Muscle layer of duodenum (tissue), 2 donors: Measurements from ENCODE around the gene PLAU.
A peak's percentile ranks its signal among the peaks of the same experiment; 100 is the strongest.

Source experiments
- H3K27ac ChIP-seq: one replicate; pipeline ENCODE4 v1.7.0; 2013; ENCODE audit warnings: mild to moderate bottlenecking, low read length
- H3K27me3 ChIP-seq: one replicate; pipeline ENCODE4 v1.7.0; 2013; ENCODE audit warnings: low read depth, mild to moderate bottlenecking, control low read depth, low read length
- H3K36me3 ChIP-seq, 2 donors: one replicate each; pipeline ENCODE4 v1.7.0; 2013; ENCODE audit warnings: low read length in 2 of 2, control low read depth in 1 of 2, mild to moderate bottlenecking in 1 of 2; ENCODE audit not compliant: insufficient read depth in 2 of 2, control insufficient read depth in 1 of 2
- H3K4me1 ChIP-seq, 2 donors: one replicate each; pipeline ENCODE4 v1.7.0; 2013; ENCODE audit warnings: low read length in 2 of 2, mild to moderate bottlenecking in 2 of 2, control low read depth in 1 of 2, moderate library complexity in 1 of 2; ENCODE audit not compliant: insufficient read depth in 2 of 2, control insufficient read depth in 1 of 2
- H3K4me3 ChIP-seq, 2 donors: one replicate each; pipeline ENCODE4 v1.7.0; 2013; ENCODE audit warnings: low read length in 2 of 2, low read depth in 1 of 2, mild to moderate bottlenecking in 1 of 2
- H3K9me3 ChIP-seq, 2 donors: one replicate each; pipeline ENCODE4 v1.7.0; 2013; ENCODE audit warnings: low read length in 2 of 2, control low read depth in 1 of 2, mild to moderate bottlenecking in 1 of 2; ENCODE audit not compliant: control insufficient read depth in 1 of 2
- donor health status: healthy.

PLAU gene

GRCh38 chr10:73900064-73900463 lies 10.9 kb upstream of the PLAU start:
- no peaks in the 10 kb centered on the region for H3K9me3 ChIP-seq
- no peak overlapping the region for H3K27ac ChIP-seq
- no peaks in the 10 kb centered on the region for H3K27me3 ChIP-seq

GRCh38 chr10:73901261-73901660 lies 9.7 kb upstream of the PLAU start:
- Histone ChIP-seq H3K36me3 (no peaks in the 10 kb centered on the region), H3K4me1 (no peaks in the 10 kb centered on the region), H3K9me3 (no peaks in the 10 kb centered on the region), H3K4me3 (no peak overlapping the region), H3K27me3 (no peaks in the 10 kb centered on the region), H3K27ac (no peak overlapping the region)

More at GRCh38 chr10:73900064-73900463, 10.9 kb upstream of the PLAU start:
- Histone ChIP-seq H3K36me3 (no peaks in the 10 kb centered on the region), H3K4me1 (no peaks in the 10 kb centered on the region), H3K4me3 (no peak overlapping the region)

GRCh38 chr10:73902351-73902750 lies 8.6 kb upstream of the PLAU start:
- H3K4me1 ChIP-seq: peaks cover 0 to 6% of the 10 kb centered on the region in 2 donors
- H3K36me3 ChIP-seq: no peaks in the 10 kb centered on the region
- no peaks in the 10 kb centered on the region for H3K9me3 ChIP-seq
- no peaks in the 10 kb centered on the region for H3K27me3 ChIP-seq
- H3K27ac ChIP-seq: no peak overlapping the region
- H3K4me3 ChIP-seq: no peak overlapping the region

GRCh38 chr10:73905256-73906020 lies 5.5 kb upstream of the PLAU start:
- Histone ChIP-seq H3K27me3 (no peaks in the 10 kb centered on the region), H3K4me1 (peaks cover 8 to 23% of the 10 kb centered on the region in 2 donors), H3K36me3 (no peaks in the 10 kb centered on the region), H3K9me3 (no peaks in the 10 kb centered on the region), H3K4me3 (no peak overlapping the region), H3K27ac (peak overlapping the region; percentile 92)

GRCh38 chr10:73906524-73907447 lies 4.1 kb upstream of the PLAU start:
- peak overlapping the region in 1 of 2 donors; percentile 12 for H3K4me3 ChIP-seq
- H3K36me3 ChIP-seq: no peaks in the 10 kb centered on the region
- H3K4me1 ChIP-seq: peaks cover 16 to 25% of the 10 kb centered on the region in 2 donors
- H3K27me3 ChIP-seq: no peaks in the 10 kb centered on the region
- peak overlapping the region; percentile 92 for H3K27ac ChIP-seq
- H3K9me3 ChIP-seq: no peaks in the 10 kb centered on the region

GRCh38 chr10:73907841-73908517 lies 3.0 kb upstream of the PLAU start:
- Histone ChIP-seq H3K27ac (peak overlapping the region; percentile 47), H3K9me3 (no peaks in the 10 kb centered on the region), H3K4me3 (no peak overlapping the region), H3K4me1 (peaks cover 19 to 25% of the 10 kb centered on the region in 2 donors), H3K36me3 (no peaks in the 10 kb centered on the region), H3K27me3 (no peaks in the 10 kb centered on the region)

- H3K4me1 ChIP-seq: peaks cover 19 to 25% of the 10 kb centered on the region in 2 donors
- no peaks in the 10 kb centered on the region for H3K9me3 ChIP-seq
- H3K27me3 ChIP-seq: no peaks in the 10 kb centered on the region
- H3K4me3 ChIP-seq: no peak overlapping the region
- peaks cover 0 to 4% of the 10 kb centered on the region in 2 donors for H3K36me3 ChIP-seq
- peak overlapping the region; percentile 33 for H3K27ac ChIP-seq
These were observed 1.9 kb upstream of the PLAU start for GRCh38 chr10:73908853-73909539.

- Histone ChIP-seq H3K27ac (peak overlapping the region; percentile 33), H3K9me3 (no peaks in the 10 kb centered on the region), H3K27me3 (no peaks in the 10 kb centered on the region), H3K4me1 (peaks cover 19 to 25% of the 10 kb centered on the region in 2 donors), H3K36me3 (peaks cover 6% of the 10 kb centered on the region in 2 donors), H3K4me3 (peak overlapping the region in 1 of 2 donors; percentile 65)
These were observed 1.3 kb upstream of the PLAU start for GRCh38 chr10:73909540-73910115.

- H3K4me3 ChIP-seq: peak overlapping the region; percentile 65 to 76
- no peaks in the 10 kb centered on the region for H3K9me3 ChIP-seq
- H3K4me1 ChIP-seq: peaks cover 19 to 25% of the 10 kb centered on the region in 2 donors
- peaks cover 10 to 11% of the 10 kb centered on the region in 2 donors for H3K36me3 ChIP-seq
- H3K27ac ChIP-seq: peak overlapping the region; percentile 45
- H3K27me3 ChIP-seq: no peaks in the 10 kb centered on the region
These were observed 550 bp upstream of the PLAU start for GRCh38 chr10:73910401-73910763.

GRCh38 chr10:73911553-73912004 lies 647 bp downstream of the PLAU start:
- no peaks in the 10 kb centered on the region for H3K9me3 ChIP-seq
- H3K27ac ChIP-seq: peak overlapping the region; percentile 39
- H3K4me1 ChIP-seq: peaks cover 23 to 27% of the 10 kb centered on the region in 2 donors
- H3K27me3 ChIP-seq: no peaks in the 10 kb centered on the region
- H3K4me3 ChIP-seq: peak overlapping the region; percentile 76
- peaks cover 14 to 20% of the 10 kb centered on the region in 2 donors for H3K36me3 ChIP-seq
